ENCODE data around the gene SCUBE3.

SCUBE3 gene

GRCh38 chr6:35184580-35185301 is 29.0 kb upstream of the SCUBE3 start:
- H3K27me3 ChIP-seq (ENCODE audit: insufficient read depth, low read length, poor library complexity, severe bottlenecking) = no peaks in the 10 kb centered on the region
- no peak overlapping the region for H2AFZ ChIP-seq (ENCODE audit: low read length)
- H3K36me3 ChIP-seq (ENCODE audit: insufficient read depth, low read length) = no peaks in the 10 kb centered on the region
- no peaks in the 10 kb centered on the region for H3F3A ChIP-seq (ENCODE audit: low read depth)
- H3K9me3 ChIP-seq (ENCODE audit: insufficient read depth, low read depth, low read length) = no peaks in the 10 kb centered on the region
- no peaks in the 10 kb centered on the region for H3K79me2 ChIP-seq (ENCODE audit: insufficient read depth, low read length)
- H3K9ac ChIP-seq (ENCODE audit: low read depth, low read length, poor library complexity, severe bottlenecking) = no peak overlapping the region
- no peak overlapping the region for H3K4me2 ChIP-seq (ENCODE audit: low read depth, low read length, poor library complexity, severe bottlenecking)
- H4K20me1 ChIP-seq (ENCODE audit: insufficient read depth, low read length, poor library complexity, severe bottlenecking) = no peaks in the 10 kb centered on the region
- TF ChIP-seq CTCF (conservative IDR thresholded peaks at IDR 0.05; ENCODE audit: low read length) (no peak), EZH2phosphoT487 (IDR thresholded peaks at IDR 0.05; ENCODE audit: borderline replicate concordance) (no peak)
- no peak overlapping the region for H3K4me3 ChIP-seq (ENCODE audit: low read length, poor library complexity, severe bottlenecking)
- no peaks in the 10 kb centered on the region for H3K4me1 ChIP-seq (ENCODE audit: insufficient read depth, low read length, poor library complexity, severe bottlenecking)
- H3K9me2 ChIP-seq (replicated peaks; ENCODE audit: low read depth, low read length) = no peaks in the 10 kb centered on the region

- Histone ChIP-seq H3K79me2 (ENCODE audit: insufficient read depth, low read length) (no peaks in the 10 kb centered on the region), H3K4me1 (ENCODE audit: insufficient read depth, low read length, poor library complexity, severe bottlenecking) (no peaks in the 10 kb centered on the region), H3K4me3 (ENCODE audit: low read length, poor library complexity, severe bottlenecking) (no peak overlapping the region), H4K20me1 (ENCODE audit: insufficient read depth, low read length, poor library complexity, severe bottlenecking) (no peaks in the 10 kb centered on the region), H3F3A (ENCODE audit: low read depth) (no peaks in the 10 kb centered on the region), H3K4me2 (ENCODE audit: low read depth, low read length, poor library complexity, severe bottlenecking) (no peak overlapping the region), H3K36me3 (ENCODE audit: insufficient read depth, low read length) (no peaks in the 10 kb centered on the region), H3K9ac (ENCODE audit: low read depth, low read length, poor library complexity, severe bottlenecking) (no peak overlapping the region), H3K9me2 (replicated peaks; ENCODE audit: low read depth, low read length) (no peaks in the 10 kb centered on the region), H3K9me3 (ENCODE audit: insufficient read depth, low read depth, low read length) (no peaks in the 10 kb centered on the region), H2AFZ (ENCODE audit: low read length) (no peak overlapping the region), H3K27me3 (ENCODE audit: insufficient read depth, low read length, poor library complexity, severe bottlenecking) (no peaks in the 10 kb centered on the region)
- TF ChIP-seq EZH2phosphoT487 (IDR thresholded peaks at IDR 0.05; ENCODE audit: borderline replicate concordance) = no peak
- TF ChIP-seq CTCF (conservative IDR thresholded peaks at IDR 0.05; ENCODE audit: low read length) = no peak
These were observed 28.5 kb upstream of the SCUBE3 start for GRCh38 chr6:35185302-35185681.

- no peak overlapping the region for H2AFZ ChIP-seq (ENCODE audit: low read length)
- H3K4me1 ChIP-seq (ENCODE audit: insufficient read depth, low read length, poor library complexity, severe bottlenecking) = peaks cover 3% of the 10 kb centered on the region
These were observed 27.8 kb upstream of the SCUBE3 start for GRCh38 chr6:35185971-35186370.

More at GRCh38 chr6:35185971-35186370, 27.8 kb upstream of the SCUBE3 start:
- H3K9me3 ChIP-seq (ENCODE audit: insufficient read depth, low read depth, low read length) = no peaks in the 10 kb centered on the region
- no peaks in the 10 kb centered on the region for H4K20me1 ChIP-seq (ENCODE audit: insufficient read depth, low read length, poor library complexity, severe bottlenecking)
- no peaks in the 10 kb centered on the region for H3K79me2 ChIP-seq (ENCODE audit: insufficient read depth, low read length)
- TF ChIP-seq EZH2phosphoT487 (IDR thresholded peaks at IDR 0.05; ENCODE audit: borderline replicate concordance) (no peak), CTCF (conservative IDR thresholded peaks at IDR 0.05; ENCODE audit: low read length) (no peak)
- no peaks in the 10 kb centered on the region for H3K9me2 ChIP-seq (replicated peaks; ENCODE audit: low read depth, low read length)
- no peaks in the 10 kb centered on the region for H3K36me3 ChIP-seq (ENCODE audit: insufficient read depth, low read length)
- no peak overlapping the region for H3K4me3 ChIP-seq (ENCODE audit: low read length, poor library complexity, severe bottlenecking)
- H3K4me2 ChIP-seq (ENCODE audit: low read depth, low read length, poor library complexity, severe bottlenecking) = no peak overlapping the region
- no peaks in the 10 kb centered on the region for H3F3A ChIP-seq (ENCODE audit: low read depth)
- no peak overlapping the region for H3K9ac ChIP-seq (ENCODE audit: low read depth, low read length, poor library complexity, severe bottlenecking)
- H3K27me3 ChIP-seq (ENCODE audit: insufficient read depth, low read length, poor library complexity, severe bottlenecking) = no peaks in the 10 kb centered on the region
